Measurements from ENCODE around the gene FCN2.

The FCN2 gene

GRCh38 chr9:134914501-134914834 is 33.9 kb downstream of the FCN2 start:
- Histone ChIP-seq H3K79me2 (ENCODE audit: insufficient read depth, low read length) (no peaks in the 10 kb centered on the region), H2AFZ (ENCODE audit: low read length) (no peak overlapping the region), H3F3A (ENCODE audit: insufficient read depth, low read length) (no peaks in the 10 kb centered on the region), H4K20me1 (ENCODE audit: insufficient read depth, low read length) (no peaks in the 10 kb centered on the region), H3K9me2 (ENCODE audit: low read depth, low read length) (no peaks in the 10 kb centered on the region), H3K4me1 (ENCODE audit: insufficient read depth, low read length, severe bottlenecking) (peaks cover 9% of the 10 kb centered on the region), H3K4me3 (ENCODE audit: low read depth, low read length, poor library complexity, severe bottlenecking) (no peak overlapping the region), H3K27ac (ENCODE audit: low read depth, low read length, poor library complexity, severe bottlenecking) (no peak overlapping the region), H3K9me3 (ENCODE audit: low read length) (peaks cover 2% of the 10 kb centered on the region), H3K27me3 (ENCODE audit: insufficient read depth, low read length) (no peaks in the 10 kb centered on the region; the same call in none of the 2 replicates), H3K36me3 (ENCODE audit: insufficient read depth, low read length) (peaks cover 4% of the 10 kb centered on the region; the same call in 1 of the 2 replicates), H3K4me2 (ENCODE audit: low read length) (no peak overlapping the region), H3K9ac (ENCODE audit: low read length) (no peak overlapping the region)
- TF ChIP-seq CTCF (IDR thresholded peaks at IDR 0.05; ENCODE audit: low read length) (no peak), EZH2 (IDR thresholded peaks at IDR 0.05; ENCODE audit: borderline replicate concordance, low read length) (no peak)

DNA sequence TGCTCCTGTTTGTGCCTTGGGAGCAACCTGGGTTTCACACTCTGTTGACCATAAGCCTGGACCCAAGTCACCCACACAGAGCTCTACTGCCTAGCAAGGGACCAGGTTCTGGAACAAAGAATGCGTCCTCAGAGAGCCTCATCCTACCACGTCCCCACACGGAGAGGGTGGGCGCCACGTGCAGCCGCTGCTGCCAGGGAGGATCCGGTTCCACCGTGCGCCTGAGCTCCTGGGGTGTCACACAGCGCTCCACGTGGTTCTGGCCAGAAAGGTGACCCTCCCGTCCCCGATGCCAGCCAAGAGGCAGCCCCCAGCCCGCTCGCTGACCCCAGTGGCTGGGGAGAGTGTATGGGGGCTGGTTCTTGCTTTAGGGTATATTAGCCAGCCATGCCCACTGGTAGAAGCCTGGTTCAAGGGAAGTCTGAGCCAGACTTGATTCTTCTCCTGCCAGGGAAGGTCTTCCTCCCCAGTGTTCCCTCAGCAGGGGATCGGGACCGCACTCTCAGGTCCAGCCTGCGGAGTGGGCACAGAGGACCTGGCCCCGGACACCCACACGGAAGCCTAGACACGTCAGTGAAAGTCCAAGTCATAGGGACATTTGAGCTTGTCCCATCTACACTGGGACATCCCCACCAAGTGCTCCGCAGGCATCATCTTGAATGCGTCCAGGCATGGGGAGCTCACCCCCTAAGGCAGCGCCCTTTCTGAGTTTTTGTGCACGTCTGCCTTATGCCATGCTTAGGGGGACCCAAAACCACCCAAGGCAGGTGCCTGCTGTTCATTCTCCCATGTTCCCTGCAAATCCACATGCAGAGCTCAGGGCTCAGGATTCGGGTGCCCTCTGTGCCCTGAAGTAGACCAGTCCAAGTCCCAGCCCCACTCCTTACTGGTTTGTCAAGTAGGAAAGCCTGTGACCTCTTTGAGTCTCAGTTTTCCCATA is 34.7 kb downstream of the FCN2 start:
- Histone ChIP-seq H3F3A (ENCODE audit: insufficient read depth, low read length) (no peaks in the 10 kb centered on the region), H3K4me3 (ENCODE audit: low read depth, low read length, poor library complexity, severe bottlenecking) (no peak overlapping the region), H3K27me3 (ENCODE audit: insufficient read depth, low read length) (no peaks in the 10 kb centered on the region; the same call in none of the 2 replicates), H4K20me1 (ENCODE audit: insufficient read depth, low read length) (no peaks in the 10 kb centered on the region), H3K4me2 (ENCODE audit: low read length) (no peak overlapping the region), H2AFZ (ENCODE audit: low read length) (no peak overlapping the region), H3K9me3 (ENCODE audit: low read length) (peaks cover 11% of the 10 kb centered on the region), H3K9me2 (ENCODE audit: low read depth, low read length) (no peaks in the 10 kb centered on the region), H3K4me1 (ENCODE audit: insufficient read depth, low read length, severe bottlenecking) (peaks cover 3% of the 10 kb centered on the region), H3K9ac (ENCODE audit: low read length) (no peak overlapping the region), H3K27ac (ENCODE audit: low read depth, low read length, poor library complexity, severe bottlenecking) (no peak overlapping the region), H3K36me3 (ENCODE audit: insufficient read depth, low read length) (peaks cover 7% of the 10 kb centered on the region; the same call in 1 of the 2 replicates), H3K79me2 (ENCODE audit: insufficient read depth, low read length) (no peaks in the 10 kb centered on the region)
- TF ChIP-seq CTCF (IDR thresholded peaks at IDR 0.05; ENCODE audit: low read length) (no peak), EZH2 (IDR thresholded peaks at IDR 0.05; ENCODE audit: borderline replicate concordance, low read length) (no peak)

- no peak overlapping the region for H2AFZ ChIP-seq (ENCODE audit: low read length)
Observed at GRCh38 chr9:134916161-134916665, 35.6 kb downstream of the FCN2 start.

More at GRCh38 chr9:134916161-134916665, 35.6 kb downstream of the FCN2 start:
- Histone ChIP-seq H3K4me3 (ENCODE audit: low read depth, low read length, poor library complexity, severe bottlenecking) (no peak overlapping the region), H3K36me3 (ENCODE audit: insufficient read depth, low read length) (peaks cover 7% of the 10 kb centered on the region; the same call in 1 of the 2 replicates), H3K79me2 (ENCODE audit: insufficient read depth, low read length) (no peaks in the 10 kb centered on the region), H3K9me3 (ENCODE audit: low read length) (peaks cover 11% of the 10 kb centered on the region), H3K4me2 (ENCODE audit: low read length) (no peak overlapping the region), H3K9me2 (ENCODE audit: low read depth, low read length) (no peaks in the 10 kb centered on the region), H4K20me1 (ENCODE audit: insufficient read depth, low read length) (no peaks in the 10 kb centered on the region), H3F3A (ENCODE audit: insufficient read depth, low read length) (no peaks in the 10 kb centered on the region), H3K27ac (ENCODE audit: low read depth, low read length, poor library complexity, severe bottlenecking) (no peak overlapping the region), H3K27me3 (ENCODE audit: insufficient read depth, low read length) (no peaks in the 10 kb centered on the region; the same call in none of the 2 replicates), H3K9ac (ENCODE audit: low read length) (no peak overlapping the region), H3K4me1 (ENCODE audit: insufficient read depth, low read length, severe bottlenecking) (peaks cover 3% of the 10 kb centered on the region)
- TF ChIP-seq EZH2 (IDR thresholded peaks at IDR 0.05; ENCODE audit: borderline replicate concordance, low read length) (no peak), CTCF (IDR thresholded peaks at IDR 0.05; ENCODE audit: low read length) (no peak)
